ENCODE measurements around the gene ASPRV1.

ASPRV1 gene

DNA sequence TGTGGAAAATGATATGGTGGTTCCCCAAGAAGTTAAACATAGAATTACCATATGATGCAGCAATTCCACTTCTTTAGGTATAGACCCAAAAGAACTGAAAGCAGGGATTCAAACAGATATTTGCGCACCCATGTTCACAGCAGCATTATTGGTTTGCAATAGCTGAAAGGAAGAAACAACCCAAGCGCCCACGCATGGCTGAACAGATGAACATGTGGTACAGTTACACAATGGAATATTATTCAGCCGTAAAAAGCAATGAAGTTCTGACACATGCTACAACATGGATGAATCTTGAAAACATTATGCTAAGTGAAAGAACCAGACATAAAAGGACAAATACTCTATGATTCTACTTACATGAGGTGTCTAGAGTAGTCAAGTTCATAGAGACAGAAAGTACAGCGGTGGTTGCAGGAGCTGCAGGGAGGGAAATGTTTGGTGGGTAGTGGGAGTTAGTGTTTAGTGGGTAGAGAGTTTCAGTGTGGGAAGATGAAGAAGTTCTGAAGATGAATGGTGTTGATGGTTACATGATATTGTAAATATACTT is 26.7 kb upstream of the ASPRV1 start:
- DNase-seq = no peak

DNA sequence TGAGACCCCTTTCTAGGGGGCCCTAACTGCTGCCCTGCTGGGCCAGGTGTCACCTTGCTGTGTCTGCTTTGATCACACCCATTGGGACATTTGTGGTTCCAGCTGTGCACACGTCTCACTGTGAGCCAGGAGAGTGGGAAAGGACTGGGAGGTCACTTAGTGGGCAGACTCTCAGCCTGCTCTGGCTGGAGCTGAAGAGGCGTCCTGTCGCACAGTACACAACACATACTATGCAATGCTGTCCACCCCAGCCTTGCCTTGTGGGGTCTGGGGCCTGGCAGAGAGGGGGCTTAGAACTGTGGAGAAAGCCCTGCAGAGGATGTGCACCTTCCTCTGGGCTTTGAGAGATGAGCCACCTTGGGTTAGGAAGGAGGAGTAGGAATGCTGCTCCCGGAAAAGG is 25.3 kb upstream of the ASPRV1 start:
- DNase-seq = no peak

DNA sequence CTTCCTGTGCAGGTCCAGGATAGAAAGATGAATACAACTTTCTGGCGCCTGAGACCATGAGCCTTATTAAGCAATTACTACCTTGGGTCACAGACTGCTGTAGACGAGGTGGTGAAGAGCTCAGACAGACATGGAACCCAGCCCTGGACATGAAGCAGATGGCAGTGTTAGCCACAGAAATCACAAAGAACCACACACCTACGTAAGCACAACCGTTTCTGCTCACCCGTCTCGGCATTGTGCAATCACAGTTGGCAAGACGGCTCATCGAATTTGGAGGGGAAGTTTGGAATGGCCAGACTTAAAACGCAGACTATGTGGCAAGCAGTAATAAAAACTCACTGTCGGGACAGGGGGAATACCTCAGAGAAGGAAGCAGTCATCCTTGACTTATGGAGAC is 24.3 kb upstream of the ASPRV1 start:
- DNase-seq = no peak

DNA sequence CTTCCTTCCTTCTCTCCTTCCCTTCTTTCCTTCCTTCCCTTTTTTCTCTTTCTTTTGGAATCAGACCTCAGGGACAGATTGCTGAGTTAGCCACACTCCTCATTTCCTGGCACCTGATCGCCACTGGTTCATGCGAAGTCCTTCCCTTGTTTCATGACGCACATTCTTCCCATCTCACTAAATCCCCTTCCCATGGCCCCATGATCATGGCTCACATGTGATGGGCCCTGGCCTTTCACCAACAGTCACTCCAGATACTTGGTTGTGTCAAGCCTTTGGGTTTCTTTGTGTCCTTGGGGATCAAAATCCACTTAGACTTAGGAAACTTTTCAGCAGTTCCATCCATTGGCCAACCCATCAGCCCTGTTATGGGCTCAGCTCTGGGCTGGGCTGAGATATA is 23.8 kb upstream of the ASPRV1 start:
- no peak for DNase-seq

DNA sequence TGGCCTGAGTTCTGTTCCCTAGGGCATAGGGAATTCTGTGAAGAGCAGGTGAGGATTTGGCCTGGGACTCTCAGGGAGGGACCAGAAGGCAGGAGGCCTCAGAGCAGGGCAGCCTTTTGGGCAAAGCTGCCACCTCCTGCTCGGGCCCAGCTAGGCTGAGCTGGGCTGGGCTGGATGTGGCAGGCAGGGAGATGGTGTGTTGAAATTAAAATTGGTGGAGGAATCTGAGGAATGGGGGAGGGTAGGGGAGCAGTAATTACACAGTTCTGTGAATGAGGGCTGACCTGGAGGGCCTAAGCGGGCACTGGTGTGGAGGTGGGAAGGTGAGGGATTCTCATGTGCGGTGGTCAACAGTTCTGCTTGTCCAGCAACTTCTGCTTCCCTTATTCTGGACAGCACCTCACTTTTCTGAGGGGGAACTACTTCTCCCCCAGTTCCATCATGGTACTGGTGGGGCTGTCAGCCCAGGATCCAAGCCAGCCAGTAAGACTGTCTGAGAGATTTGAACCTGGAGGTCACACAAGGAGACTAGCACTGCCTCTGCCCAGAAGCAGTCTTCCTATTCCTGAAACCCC is 22.0 kb upstream of the ASPRV1 start:
- no peak for DNase-seq

DNA sequence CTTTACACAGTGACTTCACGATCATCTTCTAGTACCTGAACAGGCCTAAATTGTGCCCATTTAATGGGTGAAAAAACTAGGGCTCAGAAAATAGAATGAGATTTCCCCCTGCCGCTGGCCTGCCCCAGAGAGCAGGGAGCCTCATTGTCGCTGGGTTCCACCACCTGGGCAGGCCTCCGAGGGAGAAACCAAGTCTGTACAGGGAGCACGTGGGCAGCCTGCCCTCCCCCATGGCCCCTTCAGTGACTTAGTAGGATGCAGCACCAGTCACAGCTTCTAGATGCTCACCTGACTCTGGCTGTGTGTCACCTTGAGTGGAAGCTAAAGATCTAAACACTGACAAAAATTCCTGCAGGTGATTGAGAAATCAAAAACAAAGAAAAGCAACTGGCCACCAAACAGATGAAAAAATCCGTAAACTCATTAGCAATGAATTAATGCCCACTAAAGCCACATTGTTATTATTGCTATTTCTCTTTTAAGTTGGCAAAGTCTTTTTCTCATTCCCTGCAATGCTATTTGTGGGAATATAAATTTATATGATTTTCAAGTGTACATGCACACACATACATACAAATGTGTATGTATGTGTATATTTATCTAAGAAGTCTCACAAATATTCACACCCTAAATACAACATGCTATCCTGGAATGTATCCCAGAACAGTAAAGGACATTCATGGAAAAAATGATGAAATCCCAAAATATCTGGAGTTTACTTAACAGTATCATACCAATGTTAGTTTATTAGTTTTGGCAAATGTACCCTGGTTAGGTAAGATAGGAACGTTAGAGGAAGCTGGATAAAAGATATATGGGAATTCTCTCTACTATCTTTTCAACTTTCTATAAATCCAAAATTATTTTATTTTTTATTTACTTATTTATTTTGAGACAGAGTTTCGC is 18.7 kb upstream of the ASPRV1 start:
- DNase-seq = no peak

DNA sequence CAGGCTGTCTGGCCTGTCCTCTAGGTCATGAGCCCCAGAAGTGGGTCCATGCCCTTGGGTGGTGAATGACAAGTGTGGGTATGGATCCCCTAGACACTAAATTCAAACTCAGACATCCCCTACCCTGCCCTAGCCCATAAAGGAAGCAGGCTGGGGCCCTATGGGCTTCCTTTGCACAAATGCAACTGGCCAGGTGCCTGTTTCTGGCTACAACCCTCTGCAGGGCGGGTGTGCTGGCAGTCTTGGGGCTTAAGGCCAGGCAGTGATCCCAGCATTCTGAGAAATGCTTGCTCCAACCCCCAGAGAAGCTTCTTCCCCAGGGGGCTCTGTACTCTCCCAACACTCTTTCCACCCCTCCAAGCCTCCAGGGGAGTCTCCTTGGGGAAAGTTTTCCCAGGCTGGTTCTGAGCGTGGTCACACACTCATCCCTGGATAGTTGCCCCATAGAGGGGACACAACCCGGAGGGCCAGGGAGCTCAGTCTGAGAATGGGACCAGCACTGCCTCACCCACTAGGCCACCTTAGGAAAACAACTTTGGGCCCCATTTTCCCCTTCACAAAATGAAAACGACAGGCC is 16.6 kb upstream of the ASPRV1 start:
- no peak for DNase-seq

DNA sequence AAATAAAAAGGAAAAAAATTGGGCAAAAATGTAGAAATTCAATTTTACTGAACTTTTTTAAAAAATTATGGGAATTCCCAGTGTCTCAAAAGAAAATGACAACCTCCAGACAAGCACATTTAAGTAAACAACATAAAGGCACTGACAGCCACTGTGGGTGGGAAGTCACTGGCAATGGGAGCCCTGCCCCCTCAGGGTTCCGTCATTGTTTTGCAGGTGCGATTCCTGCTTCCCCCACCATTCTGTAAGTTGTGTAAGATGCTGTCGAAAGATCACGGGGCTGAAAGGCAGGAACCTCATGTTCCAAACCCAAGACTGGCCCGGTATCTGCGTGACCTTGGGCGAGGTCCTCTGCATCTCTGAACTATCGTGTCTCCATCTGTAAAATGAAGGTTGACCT is 15.8 kb upstream of the ASPRV1 start:
- no peak for DNase-seq

DNA sequence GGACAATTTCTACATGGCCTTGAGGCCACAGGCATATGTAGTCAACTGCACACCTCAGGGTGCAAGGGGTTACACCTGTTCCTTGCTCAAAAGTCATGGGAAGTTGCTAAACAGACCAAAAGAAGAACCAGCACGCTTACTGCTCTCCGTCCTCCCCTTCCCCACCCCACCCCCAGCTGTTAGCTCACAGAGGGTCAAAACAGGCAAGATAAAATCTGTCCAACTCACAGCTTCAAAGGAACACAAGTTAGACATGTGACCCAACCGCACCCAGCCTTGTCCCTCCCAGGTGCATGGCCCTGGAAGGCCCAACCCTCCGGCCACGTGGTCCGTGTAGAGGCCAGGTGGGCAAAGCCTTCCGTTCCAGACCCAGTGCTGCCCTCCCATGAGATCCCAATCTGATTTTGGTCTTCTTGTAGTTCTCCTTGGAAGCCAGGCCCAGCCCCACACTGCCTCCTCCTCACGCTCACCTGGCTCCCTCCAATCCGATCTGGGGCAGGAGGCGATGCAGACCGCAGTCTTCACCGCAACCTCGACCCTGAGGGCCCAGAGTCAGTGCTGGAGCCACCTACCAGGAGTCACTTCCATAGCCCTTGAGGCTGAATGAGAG is 14.5 kb upstream of the ASPRV1 start:
- DNase-seq = no peak

DNA sequence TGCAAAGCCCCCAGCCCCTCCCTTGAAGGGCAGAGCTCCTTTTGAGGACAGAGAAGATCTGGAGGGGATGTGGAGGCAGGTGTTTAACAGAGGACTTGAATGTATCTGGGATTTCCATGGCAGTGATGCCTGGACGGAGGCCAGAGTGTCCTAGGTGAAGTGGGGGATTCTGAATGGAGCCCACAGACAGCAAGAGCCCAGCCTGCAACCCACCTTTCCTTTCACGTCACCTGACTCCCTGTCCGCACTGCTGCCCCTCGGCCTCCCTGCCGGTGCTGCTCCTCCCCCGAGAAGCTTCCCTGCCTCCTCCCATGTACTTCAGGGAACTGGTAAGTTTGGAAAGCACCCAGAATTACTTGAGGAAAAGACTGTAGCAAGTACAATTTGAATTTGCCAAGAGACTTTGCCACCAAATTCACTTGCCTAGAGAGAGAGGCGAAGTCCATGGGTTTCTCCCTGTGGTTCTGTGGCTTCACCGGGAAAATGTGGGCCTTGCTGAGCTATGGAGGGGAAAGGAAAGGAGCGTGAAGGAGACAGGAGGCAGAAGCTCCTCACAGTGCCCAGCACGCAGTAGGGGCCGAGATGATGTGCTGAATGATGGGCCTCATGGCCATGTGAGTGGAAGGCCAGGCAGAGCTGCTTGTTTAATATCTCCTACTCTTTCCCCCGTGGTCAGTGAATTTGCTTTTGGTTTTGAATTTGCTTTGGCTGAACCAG is 13.9 kb upstream of the ASPRV1 start:
- DNase-seq = no peak

DNA sequence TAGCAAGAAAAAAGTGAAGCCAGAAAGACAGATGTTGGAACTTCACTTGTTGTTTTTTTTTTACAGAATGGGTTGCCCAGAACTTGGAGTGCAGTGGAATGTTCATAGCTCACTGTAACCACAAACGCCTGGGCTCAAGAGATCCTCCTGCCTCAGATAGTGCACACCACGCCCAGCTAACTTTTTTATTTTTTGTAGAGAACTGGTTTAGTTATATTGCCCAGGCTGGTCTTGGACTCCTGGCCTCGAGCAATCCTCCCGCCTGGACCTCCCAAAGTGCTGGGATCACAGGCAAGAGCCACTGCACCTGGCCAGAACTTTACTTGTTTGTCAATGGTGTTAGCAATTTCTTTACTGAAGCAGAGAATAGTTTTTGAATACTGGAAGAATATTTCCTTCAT is 11.9 kb upstream of the ASPRV1 start:
- no peak for DNase-seq

DNA sequence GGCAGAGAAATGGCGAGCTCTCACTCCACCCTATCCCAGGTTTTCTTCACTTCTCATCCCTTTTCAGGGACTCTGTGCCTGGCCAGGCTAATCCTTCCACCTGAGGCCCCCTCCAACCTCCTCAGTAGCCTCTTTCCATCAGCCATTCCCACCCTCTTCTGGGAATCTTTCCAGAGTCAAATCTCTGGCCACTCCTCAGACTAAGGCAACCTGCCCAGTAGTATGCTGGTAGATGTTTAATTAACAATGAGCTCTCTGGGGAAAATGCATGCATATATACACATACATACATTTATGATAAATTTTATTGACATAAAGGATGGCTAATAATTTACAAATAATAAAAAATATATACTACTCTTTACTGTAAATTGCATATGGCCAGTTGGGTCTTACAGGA is 11.4 kb upstream of the ASPRV1 start:
- DNase-seq = no peak

DNA sequence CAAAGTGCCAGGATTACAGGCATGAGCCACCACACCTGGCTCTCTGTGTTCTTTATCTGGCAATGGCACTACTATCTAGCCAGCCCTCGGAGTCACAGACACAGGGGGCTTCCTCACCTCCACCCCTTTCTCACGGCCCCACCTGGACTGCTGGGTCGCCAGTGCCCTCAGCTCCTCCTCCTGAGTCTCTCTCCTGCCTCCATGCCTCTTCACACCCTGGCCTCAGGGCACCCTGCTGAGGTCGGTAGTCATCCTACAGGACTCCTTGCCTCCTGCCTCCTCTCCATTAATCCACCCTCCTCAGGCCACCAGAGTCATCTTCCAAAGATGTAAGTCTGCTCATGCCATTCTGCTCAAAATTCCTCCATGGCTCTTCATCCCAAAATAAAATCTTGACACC is 8.6 kb upstream of the ASPRV1 start:
- DNase-seq = no peak

DNA sequence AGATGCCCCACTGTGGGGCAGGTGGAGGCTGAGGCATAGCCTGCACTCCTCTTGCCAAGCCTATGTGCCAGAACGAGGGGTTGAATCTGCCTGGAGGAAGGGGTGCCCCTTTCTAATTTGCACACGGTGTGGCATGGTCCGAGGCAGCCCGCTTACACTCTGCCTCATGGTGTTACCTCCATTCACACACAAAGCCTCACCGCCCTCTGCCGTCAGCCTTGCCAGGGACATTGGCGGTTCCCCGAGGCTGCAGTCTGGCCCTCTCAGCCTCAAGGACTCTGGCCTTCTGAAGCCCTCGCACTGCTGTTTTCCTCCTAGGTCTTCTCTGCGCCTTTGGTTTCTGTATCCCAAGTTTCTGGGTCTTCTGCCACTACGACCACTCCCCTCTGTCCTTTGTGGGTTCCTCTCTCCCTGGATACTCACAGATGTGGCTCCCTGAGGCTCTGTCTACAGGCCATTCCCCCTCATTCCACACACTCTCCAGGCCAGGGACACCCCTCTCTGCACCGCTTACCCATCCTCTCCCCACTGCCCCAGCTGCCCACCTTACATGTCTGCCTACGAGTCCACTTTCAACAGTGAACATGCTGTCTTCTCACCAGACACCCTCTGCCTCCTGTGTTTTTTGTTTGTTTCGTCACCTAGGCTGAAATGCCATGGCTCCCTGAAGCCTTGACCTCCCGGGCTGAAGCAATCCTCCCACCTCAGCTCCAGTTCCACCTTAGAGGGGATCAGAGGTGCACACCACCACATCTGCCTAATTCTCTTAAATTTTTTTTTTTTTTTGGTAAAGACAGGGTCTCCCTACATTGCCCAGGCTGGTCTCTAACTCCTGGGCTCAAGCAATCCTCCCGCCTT is 7.9 kb upstream of the ASPRV1 start:
- no peak for DNase-seq

DNA sequence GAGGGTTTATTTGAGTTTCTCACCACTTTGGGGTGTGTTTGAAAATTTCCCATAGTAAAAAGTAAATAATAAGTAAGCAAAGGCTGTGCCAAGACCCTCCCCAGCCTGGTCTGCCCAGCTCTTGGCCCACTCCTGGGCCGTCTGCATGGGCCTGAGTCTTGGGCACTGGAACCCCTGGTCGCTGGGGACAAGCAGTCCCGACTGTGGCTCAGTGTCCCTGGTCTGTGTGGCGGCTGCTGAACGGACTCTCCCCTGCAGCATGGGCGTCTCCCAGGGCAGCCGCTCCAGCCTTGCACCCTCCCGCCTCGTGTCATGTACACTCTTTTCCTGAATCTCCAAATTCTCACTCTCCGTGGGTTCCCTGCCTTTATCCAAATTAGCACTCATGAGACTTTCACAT is 7.2 kb upstream of the ASPRV1 start:
- DNase-seq = no peak

DNA sequence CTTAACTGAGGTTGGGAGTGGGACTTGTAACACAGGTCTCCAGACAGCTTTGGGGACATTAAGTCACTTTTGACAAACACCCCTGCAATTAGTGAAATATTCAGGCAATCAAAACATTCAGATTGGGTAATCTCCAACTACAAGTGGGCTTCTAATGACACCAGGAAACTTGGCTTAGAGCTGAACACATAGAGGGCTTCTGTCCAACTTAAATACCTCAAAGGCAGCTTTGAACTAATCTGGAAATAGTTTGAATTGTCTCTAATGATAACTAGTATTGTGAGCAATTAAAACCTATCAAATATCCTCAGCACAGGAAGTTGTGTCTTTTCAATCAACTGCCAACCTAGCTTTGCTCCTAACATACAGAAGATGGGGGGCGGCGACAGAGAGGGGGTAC is 5.1 kb upstream of the ASPRV1 start:
- no peak for DNase-seq

DNA sequence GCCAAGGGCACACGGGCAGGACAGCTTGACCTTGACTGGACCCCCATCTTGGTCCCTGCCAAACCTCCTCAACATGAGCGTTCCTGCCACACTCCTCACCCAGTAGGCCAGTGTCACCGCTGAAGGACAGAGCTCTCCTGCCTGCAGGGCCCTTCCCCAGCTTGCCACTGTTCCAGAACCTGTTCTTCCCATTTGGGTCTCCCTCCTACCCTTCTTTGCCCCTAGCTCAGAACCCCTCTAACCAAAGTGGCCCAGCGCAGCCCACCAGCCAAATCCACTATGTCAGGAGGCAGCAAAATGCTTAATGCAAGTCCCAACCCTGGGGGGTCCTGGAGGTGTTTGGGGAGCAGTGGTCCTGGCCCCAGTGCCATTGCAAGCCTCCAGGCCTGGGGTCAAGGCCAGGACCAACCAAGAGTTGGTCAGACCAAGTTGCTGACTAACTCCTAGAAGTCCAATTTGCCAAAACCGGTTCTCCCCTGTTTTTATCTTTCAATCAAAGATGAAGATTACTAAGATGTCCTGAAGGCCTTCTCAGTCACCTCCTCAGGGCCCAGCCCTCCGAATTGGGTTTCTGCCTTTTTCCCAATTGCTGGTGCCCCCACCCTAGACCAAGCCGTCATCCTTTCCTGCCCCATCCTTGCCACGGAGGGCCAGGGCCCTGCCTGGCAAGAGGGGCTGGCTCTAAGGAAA is 4.5 kb upstream of the ASPRV1 start:
- no peak for DNase-seq

DNA sequence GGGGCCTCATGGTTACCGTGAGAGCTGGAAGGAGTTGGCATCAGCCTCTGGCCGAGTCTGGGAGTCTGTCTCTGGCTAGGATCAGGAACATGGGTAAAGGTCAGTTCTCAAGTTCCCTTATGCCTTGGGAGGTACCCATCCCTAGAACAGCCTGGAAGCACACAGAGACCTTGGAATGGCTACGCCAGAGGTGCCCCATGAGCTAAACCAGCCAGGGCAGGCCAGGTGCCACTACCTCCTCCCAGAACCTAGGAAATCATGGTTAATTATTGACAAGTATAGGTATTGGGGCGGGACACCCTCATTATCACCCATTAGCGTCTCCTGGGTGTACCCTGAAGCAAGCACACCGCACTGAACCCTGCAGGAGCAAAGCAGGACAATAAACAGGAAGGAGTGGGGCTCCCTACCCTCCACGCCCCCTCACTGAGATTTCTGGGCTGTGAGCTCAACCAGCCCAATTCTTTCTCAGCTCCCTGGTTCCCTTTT is 3.0 kb upstream of the ASPRV1 start:
- no peak for DNase-seq

DNA sequence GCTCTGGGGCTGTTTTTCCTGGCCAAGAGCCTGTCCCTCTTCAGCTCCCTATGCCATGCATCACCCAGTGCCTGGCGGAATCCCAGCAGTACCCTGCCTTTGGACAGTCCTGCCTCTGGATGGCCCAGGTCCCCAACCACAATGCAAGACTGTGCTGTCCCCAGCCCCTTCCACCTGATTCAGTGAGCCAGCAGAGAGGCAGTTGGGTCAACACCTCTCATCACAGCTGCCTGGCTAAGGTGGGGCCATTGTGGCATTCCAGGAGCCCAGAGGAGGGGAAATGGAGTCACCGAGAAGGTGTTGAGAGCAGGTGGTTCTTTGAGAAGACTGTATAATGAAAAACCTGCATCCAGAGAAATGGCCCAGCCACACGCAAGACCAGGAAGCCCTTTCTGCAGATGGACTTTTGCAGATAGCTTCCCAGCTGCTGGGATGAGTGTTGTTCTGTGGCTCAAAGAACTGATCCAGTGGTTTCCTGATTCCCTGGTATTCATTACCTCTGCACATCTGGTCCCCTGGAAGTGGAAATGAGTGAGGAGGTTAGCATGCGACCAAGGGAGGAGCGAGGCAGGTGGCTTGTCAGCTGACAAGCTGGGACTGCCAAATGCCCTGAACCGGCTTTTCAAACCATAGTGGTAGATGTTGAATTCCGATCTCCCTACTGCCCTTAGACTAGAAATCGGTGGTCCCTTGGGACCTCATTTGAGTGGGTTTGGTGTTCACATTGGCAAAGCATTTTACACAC is 1.7 kb upstream of the ASPRV1 start:
- no peak for DNase-seq

DNA sequence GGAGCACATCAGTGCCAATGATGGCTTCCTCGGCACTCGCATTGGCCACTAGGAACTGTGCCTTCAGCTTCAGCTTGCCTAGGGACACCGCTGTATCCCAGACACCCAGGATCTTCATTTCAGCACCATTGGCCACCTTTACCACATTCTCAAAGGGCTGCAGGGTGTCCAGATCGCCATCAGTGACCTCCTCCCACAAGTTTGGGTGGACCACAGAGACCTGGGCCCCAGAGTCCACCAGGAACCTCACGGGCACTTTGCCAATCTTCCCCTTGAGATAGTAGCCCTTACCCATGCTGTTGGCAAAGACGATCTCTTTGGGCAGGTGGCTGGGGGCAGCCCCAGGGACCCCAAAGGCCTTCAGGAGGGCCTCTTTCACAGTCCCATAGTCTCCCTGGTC is 610 bp downstream of the ASPRV1 start:
- no peak for DNase-seq
